ENCODE data around the gene RAB11FIP4. TPM values are rescaled to one million over a fixed set of nuclear protein-coding genes. Genes with fewer than 3 reads are reported as not detected.

RAB11FIP4 gene
- total and polyA plus RNA-seq, 2 donors from 2014 or later, result 10.0 to 32.5 TPM

DNA sequence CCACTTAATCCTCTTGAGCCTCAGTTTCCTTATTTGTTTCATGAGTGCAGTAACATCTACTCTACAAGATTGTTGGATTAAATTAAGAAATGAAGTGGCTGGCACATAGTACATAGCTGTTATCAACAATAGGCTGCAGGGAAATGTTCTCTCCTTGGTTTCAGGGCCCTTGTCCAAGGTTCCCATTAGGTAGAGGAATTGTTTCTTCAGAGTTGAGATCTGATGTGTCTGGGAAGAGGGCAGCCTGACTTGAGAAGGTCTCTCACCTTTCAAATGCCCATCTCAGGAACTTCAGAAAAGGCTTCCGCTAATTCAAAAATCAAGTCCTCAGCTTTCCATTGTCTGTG, 87.6 kb downstream of the RAB11FIP4 start:
- Histone ChIP-seq H3K4me1 (ENCODE audit: control insufficient read depth in 2 of 3, insufficient read depth in 2 of 3, low read depth in 1 of 3, low read length in 3 of 3) (no peaks in the 10 kb centered on the region), H3K36me3 (ENCODE audit: control insufficient read depth in 2 of 3, insufficient read depth in 3 of 3, low read length in 3 of 3) (no peaks in the 10 kb centered on the region), H3K27ac (ENCODE audit: low read depth in 2 of 2, low read length in 2 of 2) (no peak overlapping the region), H3K9me3 (ENCODE audit: control insufficient read depth in 2 of 3, insufficient read depth in 1 of 3, low read length in 3 of 3) (no peaks in the 10 kb centered on the region), H3K9ac (ENCODE audit: low read length in 3 of 3) (no peak overlapping the region), H3K4me3 (ENCODE audit: low read length in 3 of 3) (no peak overlapping the region), H3K27me3 (ENCODE audit: control insufficient read depth, insufficient read depth, low read length) (no peaks in the 10 kb centered on the region)
- FAIRE-seq (no peak), DNase-seq (no peak)
- intact Hi-C loops (cut with DNase I), result no loop called here
- no peak for TF ChIP-seq CTCF (IDR thresholded peaks at IDR 0.05; ENCODE audit: borderline replicate concordance, extremely low read depth, insufficient read depth)

- Histone ChIP-seq H3K27me3 (ENCODE audit: control insufficient read depth, insufficient read depth, low read length) (no peaks in the 10 kb centered on the region), H3K4me1 (ENCODE audit: control insufficient read depth in 2 of 3, insufficient read depth in 2 of 3, low read depth in 1 of 3, low read length in 3 of 3) (no peaks in the 10 kb centered on the region), H3K27ac (ENCODE audit: low read depth in 2 of 2, low read length in 2 of 2) (no peak overlapping the region), H3K9me3 (ENCODE audit: control insufficient read depth in 2 of 3, insufficient read depth in 1 of 3, low read length in 3 of 3) (no peaks in the 10 kb centered on the region), H3K4me3 (ENCODE audit: low read length in 3 of 3) (no peak overlapping the region), H3K36me3 (ENCODE audit: control insufficient read depth in 2 of 3, insufficient read depth in 3 of 3, low read length in 3 of 3) (no peaks in the 10 kb centered on the region), H3K9ac (ENCODE audit: low read length in 3 of 3) (no peak overlapping the region)
- intact Hi-C loops (cut with DNase I), result no loop called here
- no peak for TF ChIP-seq CTCF (IDR thresholded peaks at IDR 0.05; ENCODE audit: borderline replicate concordance, extremely low read depth, insufficient read depth)
- no peak for DNase-seq
- FAIRE-seq, result no peak
These were observed 88.0 kb downstream of the RAB11FIP4 start for GRCh38 chr17:31479524-31479923.

DNA sequence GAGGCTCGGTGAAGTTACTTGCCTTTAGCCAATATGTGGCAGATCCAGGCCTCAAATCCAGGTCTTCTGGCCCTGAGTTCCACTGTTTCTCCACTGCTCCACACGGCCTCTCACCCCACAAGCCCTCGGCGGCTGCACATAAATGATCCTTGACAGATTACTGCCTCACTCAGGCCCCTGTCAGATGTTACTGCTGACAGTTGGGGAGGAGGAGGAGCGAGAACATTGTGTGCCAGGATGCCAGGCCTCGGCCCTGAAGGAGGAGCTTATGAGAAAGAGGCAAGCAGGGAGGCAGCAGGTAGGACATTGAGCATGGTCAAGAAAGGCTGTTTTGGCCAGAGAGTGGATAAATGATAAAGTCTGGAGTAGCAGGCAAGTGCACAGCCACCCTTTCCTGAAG, 88.6 kb downstream of the RAB11FIP4 start:
- no peaks in the 10 kb centered on the region for H3K9me3 ChIP-seq (ENCODE audit: control insufficient read depth in 2 of 3, insufficient read depth in 1 of 3, low read length in 3 of 3)
- H3K4me3 ChIP-seq (ENCODE audit: low read length in 3 of 3), result no peak overlapping the region
- H3K9ac ChIP-seq (ENCODE audit: low read length in 3 of 3), result no peak overlapping the region
- intact Hi-C loops (cut with DNase I), result no loop called here
- no peaks in the 10 kb centered on the region for H3K27me3 ChIP-seq (ENCODE audit: control insufficient read depth, insufficient read depth, low read length)
- no peaks in the 10 kb centered on the region for H3K36me3 ChIP-seq (ENCODE audit: control insufficient read depth in 2 of 3, insufficient read depth in 3 of 3, low read length in 3 of 3)
- no peak for FAIRE-seq
- no peak overlapping the region for H3K27ac ChIP-seq (ENCODE audit: low read depth in 2 of 2, low read length in 2 of 2)
- no peak for DNase-seq
- TF ChIP-seq CTCF (IDR thresholded peaks at IDR 0.05; ENCODE audit: borderline replicate concordance, extremely low read depth, insufficient read depth), result no peak
- no peaks in the 10 kb centered on the region for H3K4me1 ChIP-seq (ENCODE audit: control insufficient read depth in 2 of 3, insufficient read depth in 2 of 3, low read depth in 1 of 3, low read length in 3 of 3)

Measured in kidney (tissue), 14 donors.